ENCODE measurements around the gene TAAR8. TPM values are rescaled to one million over a fixed set of nuclear protein-coding genes. Genes with fewer than 3 reads are reported as not detected.
A peak's percentile ranks its signal among the peaks of the same experiment; 100 is the strongest.

TAAR8 gene
- total RNA-seq, 1 experiment from 2014 or later, result not detected

DNA sequence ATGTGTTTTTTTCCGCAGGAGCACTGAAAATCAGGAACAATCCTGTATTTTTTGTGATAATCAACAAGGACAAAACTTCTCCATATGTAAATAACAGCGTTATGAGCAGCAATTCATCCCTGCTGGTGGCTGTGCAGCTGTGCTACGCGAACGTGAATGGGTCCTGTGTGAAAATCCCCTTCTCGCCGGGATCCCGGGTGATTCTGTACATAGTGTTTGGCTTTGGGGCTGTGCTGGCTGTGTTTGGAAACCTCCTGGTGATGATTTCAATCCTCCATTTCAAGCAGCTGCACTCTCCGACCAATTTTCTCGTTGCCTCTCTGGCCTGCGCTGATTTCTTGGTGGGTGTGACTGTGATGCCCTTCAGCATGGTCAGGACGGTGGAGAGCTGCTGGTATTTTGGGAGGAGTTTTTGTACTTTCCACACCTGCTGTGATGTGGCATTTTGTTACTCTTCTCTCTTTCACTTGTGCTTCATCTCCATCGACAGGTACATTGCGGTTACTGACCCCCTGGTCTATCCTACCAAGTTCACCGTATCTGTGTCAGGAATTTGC is 17.8 kb downstream of the TAAR8 start, which contains the start of gene TAAR6:
Gene TAAR6, plus strand, starts transcription at position 102 of the 557 bp plus-strand sequence. Its CDS starts 0 bp downstream, at position 102.
- Histone ChIP-seq H3K4me2 (no peak within 1 kb of the TSS), H3K9me3 (ENCODE audit: insufficient read depth, low read depth) (peaks cover 4% of the 10 kb centered on the region; the same call in 1 of the 2 replicates), H3F3A (ENCODE audit: insufficient read depth, low read depth) (no peaks in the 10 kb centered on the region), H3K36me3 (ENCODE audit: low read depth) (no peaks in the 10 kb centered on the region), H3K27me3 (ENCODE audit: insufficient read depth, low read depth) (no peaks in the 10 kb centered on the region), H3K79me2 (ENCODE audit: low read depth) (no peaks in the 10 kb centered on the region), H4K20me1 (ENCODE audit: insufficient read depth) (no peaks in the 10 kb centered on the region), H3K4me3 (no peak within 1 kb of the TSS), H3K27ac (no peak within 1 kb of the TSS), H3K4me1 (replicated peaks; ENCODE audit: insufficient read depth) (no peaks in the 10 kb centered on the region), H3K9me2 (ENCODE audit: insufficient read depth) (0 out of 2 replicates have a peak, but pooled peaks cover 5% of the 10 kb centered on the region), H2AFZ (peak within 1 kb of the TSS; percentile 48; the same call in 1 of the 2 replicates)
- TF ChIP-seq, protein P1, sequence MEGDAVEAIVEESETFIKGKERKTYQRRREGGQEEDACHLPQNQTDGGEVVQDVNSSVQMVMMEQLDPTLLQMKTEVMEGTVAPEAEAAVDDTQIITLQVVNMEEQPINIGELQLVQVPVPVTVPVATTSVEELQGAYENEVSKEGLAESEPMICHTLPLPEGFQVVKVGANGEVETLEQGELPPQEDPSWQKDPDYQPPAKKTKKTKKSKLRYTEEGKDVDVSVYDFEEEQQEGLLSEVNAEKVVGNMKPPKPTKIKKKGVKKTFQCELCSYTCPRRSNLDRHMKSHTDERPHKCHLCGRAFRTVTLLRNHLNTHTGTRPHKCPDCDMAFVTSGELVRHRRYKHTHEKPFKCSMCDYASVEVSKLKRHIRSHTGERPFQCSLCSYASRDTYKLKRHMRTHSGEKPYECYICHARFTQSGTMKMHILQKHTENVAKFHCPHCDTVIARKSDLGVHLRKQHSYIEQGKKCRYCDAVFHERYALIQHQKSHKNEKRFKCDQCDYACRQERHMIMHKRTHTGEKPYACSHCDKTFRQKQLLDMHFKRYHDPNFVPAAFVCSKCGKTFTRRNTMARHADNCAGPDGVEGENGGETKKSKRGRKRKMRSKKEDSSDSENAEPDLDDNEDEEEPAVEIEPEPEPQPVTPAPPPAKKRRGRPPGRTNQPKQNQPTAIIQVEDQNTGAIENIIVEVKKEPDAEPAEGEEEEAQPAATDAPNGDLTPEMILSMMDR (conservative IDR thresholded peaks at IDR 0.05), result no peak
- no peak for TF ChIP-seq EZH2 (IDR thresholded peaks at IDR 0.05; ENCODE audit: low read depth)
- ChIA-PET POLR2A (ENCODE audit: unreplicated experiment) (no interaction called here), CTCF (no interaction called here)
- intact Hi-C loops (cut with micrococcal nuclease; ENCODE audit: unreplicated experiment), result no loop called here
- BruUV-seq (replicated peaks), result no TSS peak
- no peak for DNase-seq

- ChIA-PET POLR2A (ENCODE audit: unreplicated experiment) (no interaction called here), CTCF (no interaction called here)
- Histone ChIP-seq H3K9me2 (ENCODE audit: insufficient read depth) (0 out of 2 replicates have a peak, but pooled peaks cover 5% of the 10 kb centered on the region), H3K4me1 (replicated peaks; ENCODE audit: insufficient read depth) (no peaks in the 10 kb centered on the region), H3K4me2 (no peak overlapping the region), H3K36me3 (ENCODE audit: low read depth) (no peaks in the 10 kb centered on the region), H3K9me3 (ENCODE audit: insufficient read depth, low read depth) (peaks cover 4% of the 10 kb centered on the region; the same call in 1 of the 2 replicates), H2AFZ (no peak overlapping the region), H3K27ac (no peak overlapping the region), H3K79me2 (ENCODE audit: low read depth) (no peaks in the 10 kb centered on the region), H3K27me3 (ENCODE audit: insufficient read depth, low read depth) (no peaks in the 10 kb centered on the region), H3K4me3 (no peak overlapping the region), H3F3A (ENCODE audit: insufficient read depth, low read depth) (no peaks in the 10 kb centered on the region), H4K20me1 (ENCODE audit: insufficient read depth) (no peaks in the 10 kb centered on the region)
- no TSS peak for BruUV-seq (replicated peaks)
- intact Hi-C loops (cut with micrococcal nuclease; ENCODE audit: unreplicated experiment), result no loop called here
- no peak for TF ChIP-seq EZH2 (IDR thresholded peaks at IDR 0.05; ENCODE audit: low read depth)
- TF ChIP-seq, protein P1 (conservative IDR thresholded peaks at IDR 0.05), result no peak
- no peak for DNase-seq
Observed at GRCh38 chr6:132571774-132572173, 19.3 kb downstream of the TAAR8 start.

- TF ChIP-seq, protein P1 (conservative IDR thresholded peaks at IDR 0.05), result no peak
- TF ChIP-seq EZH2 (IDR thresholded peaks at IDR 0.05; ENCODE audit: low read depth), result no peak
- H3K9me2 ChIP-seq (ENCODE audit: insufficient read depth), result no peaks in the 10 kb centered on the region
- BruUV-seq (replicated peaks), result no TSS peak
- no peaks in the 10 kb centered on the region for H3K9me3 ChIP-seq (ENCODE audit: insufficient read depth, low read depth)
- no peaks in the 10 kb centered on the region for H3K27me3 ChIP-seq (ENCODE audit: insufficient read depth, low read depth)
- H3K36me3 ChIP-seq (ENCODE audit: low read depth), result no peaks in the 10 kb centered on the region
- DNase-seq, result no peak
- H2AFZ ChIP-seq, result no peak overlapping the region
- H3K4me1 ChIP-seq (replicated peaks; ENCODE audit: insufficient read depth), result no peaks in the 10 kb centered on the region
- no peaks in the 10 kb centered on the region for H3K79me2 ChIP-seq (ENCODE audit: low read depth)
- H3K4me3 ChIP-seq, result no peak overlapping the region
- intact Hi-C loops (cut with micrococcal nuclease; ENCODE audit: unreplicated experiment), result no loop called here
- no peaks in the 10 kb centered on the region for H3F3A ChIP-seq (ENCODE audit: insufficient read depth, low read depth)
- CTCF ChIA-PET, result no interaction called here
- no peaks in the 10 kb centered on the region for H4K20me1 ChIP-seq (ENCODE audit: insufficient read depth)
- H3K4me2 ChIP-seq, result no peak overlapping the region
- POLR2A ChIA-PET (ENCODE audit: unreplicated experiment), result no interaction called here
- H3K27ac ChIP-seq, result no peak overlapping the region
Observed at GRCh38 chr6:132584698-132585097, 32.2 kb downstream of the TAAR8 start.
